Astrocyte (in vitro differentiated cells and primary cell): ENCODE measurements around the gene SCGB2A2. TPM values are rescaled to one million over a fixed set of nuclear protein-coding genes. Genes with fewer than 3 reads are reported as not detected.

ENCODE experiments used
- DNase-seq: peaks from one replicate; pipeline ENCODE4 v3.0.0-alpha.2; 2010; ENCODE audit warnings: low read depth
- FAIRE-seq: peaks from 2 replicates; lab custom pipeline; 2011; peaks lifted over from hg19 to GRCh38; lab: Jason Lieb, UNC
- H2AFZ ChIP-seq: 2 replicates; pipeline ENCODE4 v1.6.0; 2012; ENCODE audit warnings: low read depth, low read length, inconsistent platforms
- H3K27ac ChIP-seq: 2 replicates; pipeline ENCODE4 v1.5.1; 2011; ENCODE audit warnings: low read depth, low read length, inconsistent platforms
- H3K27me3 ChIP-seq: 2 replicates; pipeline ENCODE4 v1.6.0; 2011; ENCODE audit warnings: low read length, inconsistent platforms; ENCODE audit not compliant: insufficient read depth
- H3K36me3 ChIP-seq: 2 replicates; pipeline ENCODE4 v1.5.1; 2011; ENCODE audit warnings: low read length, inconsistent platforms; ENCODE audit not compliant: insufficient read depth
- H3K4me1 ChIP-seq: 2 replicates; pipeline ENCODE4 v1.5.1; 2011; ENCODE audit warnings: low read length, inconsistent platforms; ENCODE audit not compliant: insufficient read depth
- H3K4me2 ChIP-seq: 2 replicates; pipeline ENCODE4 v1.6.0; 2012; ENCODE audit warnings: low read length, inconsistent platforms
- H3K4me3 ChIP-seq: 2 replicates; pipeline ENCODE4 v1.5.1; 2011; ENCODE audit warnings: low read depth, mild to moderate bottlenecking, low read length, inconsistent platforms; ENCODE audit not compliant: insufficient read depth
- H3K79me2 ChIP-seq: 2 replicates; pipeline ENCODE4 v1.6.0; 2012; ENCODE audit warnings: mild to moderate bottlenecking, low read length, inconsistent platforms; ENCODE audit not compliant: insufficient read depth
- H3K9ac ChIP-seq: 2 replicates; pipeline ENCODE4 v1.6.0; 2012; ENCODE audit warnings: mild to moderate bottlenecking, low read length, inconsistent platforms
- H3K9me3 ChIP-seq: 2 replicates; pipeline ENCODE4 v1.5.1; 2012; ENCODE audit warnings: low read depth, mild to moderate bottlenecking, low read length, inconsistent platforms; ENCODE audit not compliant: insufficient read depth
- H4K20me1 ChIP-seq: 2 replicates; pipeline ENCODE4 v1.6.0; 2012; ENCODE audit warnings: low read length, inconsistent platforms; ENCODE audit not compliant: insufficient read depth
- H3K27ac Mint-ChIP-seq: one replicate; pipeline ENCODE4 v1.8.0; 2021; ENCODE audit warnings: mild to moderate bottlenecking, mixed read lengths; ENCODE audit not compliant: unreplicated experiment
- H3K27me3 Mint-ChIP-seq: one replicate; pipeline ENCODE4 v1.8.0; 2021; ENCODE audit warnings: low read depth, mixed read lengths; ENCODE audit not compliant: unreplicated experiment
- H3K36me3 Mint-ChIP-seq: one replicate; pipeline ENCODE4 v1.8.0; 2021; ENCODE audit warnings: low read depth, mixed read lengths; ENCODE audit not compliant: unreplicated experiment
- H3K4me1 Mint-ChIP-seq: one replicate; pipeline ENCODE4 v1.8.0; 2021; ENCODE audit warnings: low read depth, mixed read lengths; ENCODE audit not compliant: unreplicated experiment
- H3K4me3 Mint-ChIP-seq: one replicate; pipeline ENCODE4 v1.8.0; 2021; ENCODE audit warnings: mild to moderate bottlenecking, moderate library complexity, mixed read lengths; ENCODE audit not compliant: unreplicated experiment
- H3K9me3 Mint-ChIP-seq: one replicate; pipeline ENCODE4 v1.8.0; 2021; ENCODE audit warnings: mild to moderate bottlenecking, mixed read lengths; ENCODE audit not compliant: unreplicated experiment
- EZH2 ChIP-seq: IDR thresholded peaks from 2 replicates; pipeline ENCODE4 v1.6.1; 2012; ENCODE audit warnings: mild to moderate bottlenecking, low read length, inconsistent platforms; ENCODE audit not compliant: insufficient read depth
- total RNA-seq: library from RNA; stranded (reverse); gene quantifications from 2 replicates; pipeline ENCODE4 v1.2.1, GENCODE V29; 2021
- TF ChIP-seq, protein P1 (sequence below): IDR thresholded peaks from 2 replicates; pipeline ENCODE4 v1.5.1; 2011; ENCODE audit warnings: low read depth, mild to moderate bottlenecking, inconsistent platforms, low read length, moderate library complexity; ENCODE audit not compliant: insufficient read depth

Gene SCGB2A2
- total RNA-seq, 1 donor from 2014 or later = not detected

DNA sequence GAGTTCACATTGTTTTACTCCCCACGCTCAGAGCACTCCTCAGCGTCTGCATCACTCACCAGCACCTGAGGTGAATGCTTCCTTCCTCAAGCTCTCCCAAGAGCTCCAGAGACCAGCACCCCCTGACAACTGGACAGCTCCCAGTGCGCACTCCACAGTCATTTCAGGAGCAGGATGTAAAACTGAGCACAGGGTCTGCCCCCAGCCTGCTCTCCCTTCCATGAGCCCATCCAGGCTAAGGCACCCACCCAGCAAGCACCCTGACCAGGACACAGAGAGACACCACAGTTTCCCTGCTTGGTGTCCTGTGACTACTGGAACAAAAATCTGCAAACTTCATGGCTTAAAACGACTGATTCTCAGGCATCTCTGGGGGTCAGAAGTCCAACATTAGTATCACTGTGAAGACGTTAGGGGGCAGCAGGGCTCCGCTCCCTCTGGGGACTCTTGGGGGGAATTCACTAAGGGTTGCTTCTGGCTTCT lies 24.6 kb upstream of the SCGB2A2 start:
- no peaks in the 10 kb centered on the region for H3K36me3 Mint-ChIP-seq
- Histone ChIP-seq H3K79me2 (no peaks in the 10 kb centered on the region), H3K36me3 (no peaks in the 10 kb centered on the region), H2AFZ (no peak overlapping the region), H3K4me1 (no peaks in the 10 kb centered on the region), H3K4me2 (no peak overlapping the region), H3K4me3 (no peak overlapping the region), H4K20me1 (no peaks in the 10 kb centered on the region), H3K27ac (no peak overlapping the region), H3K27me3 (no peaks in the 10 kb centered on the region), H3K9me3 (no peaks in the 10 kb centered on the region), H3K9ac (no peak overlapping the region)
- H3K4me3 Mint-ChIP-seq = no peak overlapping the region
- H3K27ac Mint-ChIP-seq = peak overlapping the region; percentile 28
- no peaks in the 10 kb centered on the region for H3K4me1 Mint-ChIP-seq
- FAIRE-seq = no peak
- TF ChIP-seq, protein P1, sequence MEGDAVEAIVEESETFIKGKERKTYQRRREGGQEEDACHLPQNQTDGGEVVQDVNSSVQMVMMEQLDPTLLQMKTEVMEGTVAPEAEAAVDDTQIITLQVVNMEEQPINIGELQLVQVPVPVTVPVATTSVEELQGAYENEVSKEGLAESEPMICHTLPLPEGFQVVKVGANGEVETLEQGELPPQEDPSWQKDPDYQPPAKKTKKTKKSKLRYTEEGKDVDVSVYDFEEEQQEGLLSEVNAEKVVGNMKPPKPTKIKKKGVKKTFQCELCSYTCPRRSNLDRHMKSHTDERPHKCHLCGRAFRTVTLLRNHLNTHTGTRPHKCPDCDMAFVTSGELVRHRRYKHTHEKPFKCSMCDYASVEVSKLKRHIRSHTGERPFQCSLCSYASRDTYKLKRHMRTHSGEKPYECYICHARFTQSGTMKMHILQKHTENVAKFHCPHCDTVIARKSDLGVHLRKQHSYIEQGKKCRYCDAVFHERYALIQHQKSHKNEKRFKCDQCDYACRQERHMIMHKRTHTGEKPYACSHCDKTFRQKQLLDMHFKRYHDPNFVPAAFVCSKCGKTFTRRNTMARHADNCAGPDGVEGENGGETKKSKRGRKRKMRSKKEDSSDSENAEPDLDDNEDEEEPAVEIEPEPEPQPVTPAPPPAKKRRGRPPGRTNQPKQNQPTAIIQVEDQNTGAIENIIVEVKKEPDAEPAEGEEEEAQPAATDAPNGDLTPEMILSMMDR = no peak
- TF ChIP-seq EZH2 = no peak
- DNase-seq = peak; percentile 10
- peaks cover 32% of the 10 kb centered on the region for H3K27me3 Mint-ChIP-seq
- peaks cover 7% of the 10 kb centered on the region for H3K9me3 Mint-ChIP-seq

DNA sequence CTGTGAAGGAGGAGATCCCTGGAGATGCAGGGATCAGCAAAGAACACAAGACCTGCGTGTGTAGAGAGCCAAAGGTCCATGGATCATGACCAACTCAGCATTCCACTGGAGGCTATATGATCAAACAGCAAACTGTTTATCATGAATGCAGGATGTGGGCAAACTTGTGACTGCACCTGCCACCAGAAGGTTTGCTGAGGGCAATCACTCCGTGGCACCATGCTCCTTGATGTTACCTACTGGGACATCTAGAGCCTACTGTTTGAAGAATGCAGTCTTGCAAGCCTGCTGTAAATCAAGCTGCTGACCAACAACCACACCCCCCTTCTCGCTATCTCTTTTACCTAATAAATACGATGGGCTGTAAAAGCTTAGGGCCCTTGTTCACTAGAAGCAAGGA lies 18.3 kb upstream of the SCGB2A2 start:
- H3K4me1 ChIP-seq = no peaks in the 10 kb centered on the region
- no peak for TF ChIP-seq EZH2
- TF ChIP-seq, protein P1 = no peak
- Mint-ChIP-seq H3K27ac (no peak overlapping the region), H3K4me1 (peaks cover 3% of the 10 kb centered on the region), H3K4me3 (no peak overlapping the region), H3K27me3 (peaks cover 17% of the 10 kb centered on the region), H3K36me3 (no peaks in the 10 kb centered on the region), H3K9me3 (peaks cover 20% of the 10 kb centered on the region)
- no peak overlapping the region for H3K9ac ChIP-seq
- no peak overlapping the region for H3K27ac ChIP-seq
- H3K9me3 ChIP-seq = peaks cover 8% of the 10 kb centered on the region
- FAIRE-seq (no peak), DNase-seq (no peak)
- no peaks in the 10 kb centered on the region for H3K36me3 ChIP-seq
- H2AFZ ChIP-seq = no peak overlapping the region
- H3K4me2 ChIP-seq = no peak overlapping the region
- no peaks in the 10 kb centered on the region for H3K79me2 ChIP-seq
- H3K27me3 ChIP-seq = no peaks in the 10 kb centered on the region
- no peak overlapping the region for H3K4me3 ChIP-seq
- H4K20me1 ChIP-seq = no peaks in the 10 kb centered on the region

GRCh38 chr11:62253999-62254542 lies 15.9 kb upstream of the SCGB2A2 start:
- no peak overlapping the region for H3K4me3 ChIP-seq
- Mint-ChIP-seq H3K9me3 (peaks cover 20% of the 10 kb centered on the region), H3K27ac (no peak overlapping the region), H3K27me3 (peaks cover 14% of the 10 kb centered on the region), H3K36me3 (no peaks in the 10 kb centered on the region), H3K4me1 (peaks cover 3% of the 10 kb centered on the region), H3K4me3 (no peak overlapping the region)
- no peak overlapping the region for H3K27ac ChIP-seq
- H3K27me3 ChIP-seq = no peaks in the 10 kb centered on the region
- H3K4me1 ChIP-seq = no peaks in the 10 kb centered on the region
- TF ChIP-seq, protein P1 = no peak
- no peak for TF ChIP-seq EZH2
- no peak overlapping the region for H3K9ac ChIP-seq
- H3K9me3 ChIP-seq = peaks cover 8% of the 10 kb centered on the region
- no peak overlapping the region for H2AFZ ChIP-seq
- DNase-seq (no peak), FAIRE-seq (no peak)
- H3K36me3 ChIP-seq = no peaks in the 10 kb centered on the region
- H4K20me1 ChIP-seq = no peaks in the 10 kb centered on the region
- no peaks in the 10 kb centered on the region for H3K79me2 ChIP-seq
- no peak overlapping the region for H3K4me2 ChIP-seq
